GM18868 (cell line): ENCODE measurements around the gene KCNJ15.

Source experiments
- ATAC-seq: cut with Tn5 transposase; IDR thresholded peaks from one replicate; pipeline ENCODE4 v1.9.1; 2021; ENCODE audit warnings: mild to moderate bottlenecking, moderate library complexity; ENCODE audit not compliant: unreplicated experiment

The KCNJ15 gene

GRCh38 chr21:38295997-38296764, 39.4 kb downstream of the KCNJ15 start:
- ATAC-seq: no peak

- ATAC-seq: no peak
Observed at GRCh38 chr21:38297194-38297631, 40.4 kb downstream of the KCNJ15 start.

DNA sequence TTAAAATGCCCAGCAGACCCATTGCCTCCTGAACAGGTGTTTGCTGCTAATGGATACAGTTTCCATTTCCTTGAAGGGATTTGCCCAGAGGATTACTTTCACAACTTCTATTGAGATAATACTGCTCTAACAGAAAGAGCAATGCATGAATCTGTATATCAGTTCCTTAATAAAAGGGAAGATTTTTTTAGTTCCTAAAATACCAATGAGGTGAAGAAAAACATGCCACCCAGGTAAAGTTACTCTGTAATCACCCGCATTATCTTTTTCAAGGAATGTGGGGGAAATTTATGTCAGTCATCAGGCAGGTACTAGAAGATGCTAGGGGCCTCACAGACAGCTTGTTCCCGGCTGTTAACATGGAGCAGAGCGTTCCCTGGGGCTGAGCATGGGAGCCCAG, 41.1 kb downstream of the KCNJ15 start:
- ATAC-seq: no peak

- no peak for ATAC-seq
Observed at GRCh38 chr21:38298832-38299231, 42.0 kb downstream of the KCNJ15 start.

- no peak for ATAC-seq
Observed at GRCh38 chr21:38299671-38300070, 42.9 kb downstream of the KCNJ15 start.

- no peak for ATAC-seq
Observed at GRCh38 chr21:38300141-38300578, 43.4 kb downstream of the KCNJ15 start.

- ATAC-seq: no peak
Observed at GRCh38 chr21:38301321-38302214, 44.8 kb downstream of the KCNJ15 start.

DNA sequence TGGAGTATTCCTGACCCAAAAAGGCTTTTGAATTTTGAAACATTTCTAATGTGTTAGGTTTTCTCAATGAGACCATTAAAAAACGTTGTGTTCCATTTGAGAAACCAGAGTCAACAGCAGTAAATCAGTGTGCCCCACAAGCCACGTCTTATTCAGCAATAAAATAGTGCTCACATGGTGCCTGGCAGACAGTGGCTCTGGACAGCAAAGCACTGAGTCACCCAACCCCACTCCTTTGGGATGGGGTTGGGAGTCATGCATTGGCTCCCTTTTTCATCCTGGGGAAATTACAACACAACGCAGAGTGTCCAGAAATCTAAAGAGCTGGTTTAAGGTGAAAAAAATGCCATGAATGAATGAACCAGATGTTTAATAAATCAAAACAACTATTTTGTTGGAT, 46.5 kb downstream of the KCNJ15 start:
- ATAC-seq: no peak

DNA sequence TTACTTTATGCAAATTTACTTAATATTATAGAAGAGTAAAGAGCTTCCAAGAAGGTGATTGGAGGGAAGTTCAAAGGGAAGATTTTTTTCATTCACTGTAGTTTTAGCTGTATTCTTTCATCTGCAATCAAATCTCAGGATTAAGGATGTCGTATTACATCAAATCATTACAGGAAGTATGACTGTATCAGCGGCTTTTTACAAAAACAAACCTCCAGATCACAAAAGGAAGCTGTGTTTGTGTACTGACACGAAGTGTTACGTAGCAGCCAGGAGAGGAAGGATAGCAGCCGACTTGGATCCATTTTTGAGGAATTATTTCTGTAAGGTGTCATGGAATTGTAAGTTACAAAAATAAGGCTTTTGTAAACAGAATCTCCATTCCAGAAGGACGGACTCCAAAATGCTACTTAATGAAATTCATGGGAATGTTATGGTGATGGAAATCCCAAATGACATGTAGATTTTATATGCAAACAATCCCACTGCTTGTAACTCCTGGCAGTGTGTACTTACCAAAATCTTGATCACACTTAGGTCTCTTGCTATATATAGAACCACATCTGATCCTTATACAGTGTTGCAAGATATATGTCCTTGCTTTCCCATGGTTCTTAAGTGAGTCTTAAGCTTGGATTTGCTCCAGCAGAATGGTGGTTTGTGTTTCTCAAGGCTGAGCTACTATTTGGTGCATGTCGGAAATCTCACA, 49.8 kb downstream of the KCNJ15 start:
- ATAC-seq: no peak

DNA sequence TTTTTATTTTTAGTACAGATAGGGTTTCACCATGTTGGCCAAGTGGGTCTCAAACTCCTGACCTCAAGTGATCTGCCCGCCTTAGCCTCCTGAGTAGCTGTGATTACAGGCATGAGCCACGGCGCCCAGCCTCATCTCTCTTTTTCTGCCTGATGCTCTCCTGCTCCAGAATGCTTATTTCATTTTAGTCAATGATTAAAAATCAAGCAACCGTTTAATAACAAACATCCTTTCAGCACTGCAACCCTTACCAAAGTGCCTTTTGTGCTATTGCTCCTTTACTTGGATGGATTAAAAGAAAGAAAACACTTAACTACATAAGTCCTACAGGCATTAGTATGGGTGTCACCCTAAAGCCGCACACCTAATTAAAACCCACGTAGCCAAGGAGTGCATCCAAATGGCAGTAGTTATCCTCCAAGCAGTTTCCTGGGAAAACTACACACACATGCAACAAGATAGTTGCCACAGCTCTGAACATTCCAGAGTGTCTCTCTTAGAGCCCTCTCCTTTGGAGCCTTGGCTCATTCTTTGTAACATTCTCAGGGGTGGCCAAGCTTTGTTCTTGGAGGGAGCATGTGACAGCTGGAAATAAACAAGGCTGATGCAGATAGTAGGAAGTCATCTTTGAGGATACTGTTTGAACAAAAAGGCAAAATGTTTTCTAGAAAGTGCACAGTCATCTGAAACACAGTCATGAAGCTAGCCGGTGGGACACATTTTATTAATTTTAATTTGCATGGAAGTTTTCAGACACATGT, 51.2 kb downstream of the KCNJ15 start:
- no peak for ATAC-seq

GRCh38 chr21:38308532-38309119, 51.8 kb downstream of the KCNJ15 start:
- ATAC-seq: no peak

DNA sequence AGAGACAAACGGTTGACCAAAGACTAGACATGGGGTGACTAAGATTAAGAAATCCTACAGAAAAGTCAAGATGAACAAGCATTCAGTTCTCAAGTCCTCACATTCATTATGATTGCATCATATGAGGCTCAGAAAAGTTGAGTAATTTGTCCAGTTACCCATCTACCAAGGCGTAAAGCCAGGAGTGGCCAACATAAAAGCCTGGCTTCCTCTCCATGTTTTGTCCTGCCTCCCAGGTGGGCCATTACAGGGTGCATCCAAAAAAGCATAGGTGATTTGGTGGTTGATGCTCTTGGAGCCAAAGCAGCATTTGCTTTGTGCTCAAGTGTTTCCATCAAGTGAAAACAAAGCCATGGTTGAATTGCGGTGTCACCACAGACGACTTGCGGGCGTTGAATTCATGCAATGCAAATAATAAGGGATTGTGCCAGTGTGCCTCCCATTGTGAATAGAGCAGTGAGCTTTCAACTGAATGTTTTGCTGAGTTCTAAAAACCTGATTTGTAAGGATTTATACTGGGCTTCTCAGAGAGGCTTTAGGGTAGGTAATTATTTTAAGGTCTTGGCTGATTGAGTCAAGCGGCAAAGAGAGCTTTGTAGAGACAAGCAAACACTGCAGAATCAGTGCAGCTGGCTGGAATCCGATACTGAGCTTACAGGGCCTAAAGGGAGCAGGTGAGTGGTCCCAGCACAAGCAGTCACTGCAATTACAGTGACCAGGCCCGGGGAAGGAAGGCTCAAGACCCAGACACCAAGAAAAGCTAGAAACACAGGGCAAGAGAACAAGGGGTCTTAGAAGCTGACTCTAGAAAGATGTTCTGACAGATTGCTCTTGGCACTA, 54.1 kb downstream of the KCNJ15 start:
- ATAC-seq: no peak

DNA sequence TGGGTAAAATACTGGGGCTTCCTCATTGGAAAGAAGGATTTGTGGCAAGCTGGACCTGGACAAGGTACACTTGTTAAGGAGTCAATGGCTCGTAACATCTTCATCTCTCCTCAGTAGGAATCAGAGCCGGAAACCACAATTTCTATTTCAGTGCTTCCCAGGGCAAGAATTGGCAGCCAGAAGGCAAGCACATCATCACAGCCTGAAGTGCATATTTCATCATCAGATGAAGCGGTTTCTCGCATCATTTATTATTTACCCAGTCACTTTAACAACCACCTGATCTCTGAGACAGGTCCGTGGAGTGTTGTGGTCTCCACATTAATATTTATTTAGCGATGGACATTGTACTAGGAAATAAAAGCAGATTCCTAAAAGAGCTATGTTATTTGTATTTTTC, 55.0 kb downstream of the KCNJ15 start:
- ATAC-seq: no peak

DNA sequence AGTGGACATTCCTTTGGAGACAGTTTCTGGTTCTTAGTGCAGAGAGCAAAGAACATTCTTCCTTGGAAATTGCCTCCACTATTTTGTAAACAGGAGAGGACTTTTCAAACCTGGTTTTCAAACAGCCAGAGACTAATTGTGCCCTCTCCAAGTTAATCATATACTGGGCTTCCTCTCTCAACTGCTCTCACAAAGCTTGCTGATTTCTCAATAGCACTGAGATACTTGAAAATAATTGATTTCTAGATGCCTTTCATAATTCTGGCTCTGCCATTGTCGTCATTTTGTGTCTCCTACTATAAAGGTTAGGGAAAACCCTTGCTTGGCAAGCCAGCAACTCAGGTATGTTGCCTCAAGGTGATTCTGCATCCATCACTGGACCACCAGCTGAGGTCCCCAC, 56.0 kb downstream of the KCNJ15 start:
- no peak for ATAC-seq

- ATAC-seq: no peak
Observed at GRCh38 chr21:38314558-38314957, 57.8 kb downstream of the KCNJ15 start.

GRCh38 chr21:38315122-38315521, 58.3 kb downstream of the KCNJ15 start:
- no peak for ATAC-seq

DNA sequence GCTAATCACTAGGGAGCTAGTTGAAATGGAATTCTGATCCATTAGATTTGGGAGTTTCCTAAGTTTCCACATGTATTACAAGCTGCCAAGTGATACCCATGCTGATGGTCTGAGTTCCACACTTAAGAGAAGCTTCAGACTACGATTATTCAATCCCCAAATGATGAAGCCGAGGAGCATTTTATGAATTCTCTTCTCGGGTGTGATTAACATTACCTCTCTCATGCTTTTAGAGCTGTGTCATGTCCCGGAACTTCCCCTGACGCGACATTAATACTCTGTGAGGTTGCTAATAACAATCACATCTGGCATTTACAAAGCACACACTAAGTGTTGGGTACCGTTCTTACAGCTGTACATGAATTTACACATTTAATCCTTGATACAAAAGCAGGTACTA, 63.0 kb downstream of the KCNJ15 start:
- ATAC-seq: no peak

- ATAC-seq: no peak
Observed at GRCh38 chr21:38321568-38321967, 64.8 kb downstream of the KCNJ15 start.

- ATAC-seq: no peak
Observed at GRCh38 chr21:38322311-38322950, 65.6 kb downstream of the KCNJ15 start.
